ENCODE results near the gene RASGRF1.

DNA sequence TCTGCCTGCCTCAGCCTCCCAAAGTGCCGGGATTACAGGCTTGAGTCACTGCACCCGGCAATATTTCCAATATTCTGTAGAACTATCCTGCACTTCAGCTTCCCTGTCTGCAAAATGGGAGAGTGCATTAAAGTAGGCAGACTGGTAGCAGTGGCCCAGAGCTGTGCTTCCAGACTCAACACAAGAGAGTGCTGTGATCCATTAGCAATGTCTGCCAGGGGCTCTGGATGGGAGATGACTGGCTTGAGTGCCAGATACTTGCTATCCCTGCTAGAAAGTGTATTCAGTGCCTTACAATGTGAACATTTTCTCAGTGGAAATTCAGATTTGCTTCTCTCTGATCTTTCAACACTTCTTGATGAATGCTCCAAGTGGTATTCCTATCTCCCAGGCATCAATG is 80.3 kb downstream of the RASGRF1 start:
- TF ChIP-seq TARDBP (IDR thresholded peaks at IDR 0.05) (no peak), FOXM1 (IDR thresholded peaks at IDR 0.05; ENCODE audit: borderline replicate concordance) (no peak), BHLHE40 (IDR thresholded peaks at IDR 0.05; ENCODE audit: borderline replicate concordance) (no peak), FOXA1 (IDR thresholded peaks at IDR 0.05) (no peak), SUZ12 (IDR thresholded peaks at IDR 0.05) (no peak), SP1 (IDR thresholded peaks at IDR 0.05) (no peak), FOXK2 (IDR thresholded peaks at IDR 0.05) (no peak), NFRKB (IDR thresholded peaks at IDR 0.05) (no peak), ELF4 (IDR thresholded peaks at IDR 0.05) (no peak)
